Measurements from ENCODE around the gene ATAT1.

GRCh38 chr6:30617565-30618269 is 9.0 kb upstream of the ATAT1 start, which contains the start of gene MRPS18B:
- TF ChIP-seq GATA2 (IDR thresholded peaks at IDR 0.05; ENCODE audit: low read depth, low read length): no peak
- TF ChIP-seq GATA3 (IDR thresholded peaks at IDR 0.05; ENCODE audit: low read depth, low read length): no peak

Data from SH-SY5Y (cell line).